Medulla oblongata (tissue), 1 donor: Measurements from ENCODE around the gene STT3B.
A peak's percentile ranks its signal among the peaks of the same experiment; 100 is the strongest.
"Not testable (repeated sequence)": the region's sequence is repeated elsewhere in the genome, so short reads cannot be mapped to it uniquely, and the experiment has no call there.

Experiments used
- DNase-seq: peaks from one replicate; pipeline ENCODE4 v3.0.0-alpha.2; 2015; ENCODE audit errors: extremely low spot score

Gene STT3B

GRCh38 chr3:31532587-31533168, at the start of gene STT3B:
TSS of gene STT3B (plus strand) at chr3:31532925. CDS start at chr3:31532999, 74 bp downstream.
- DNase-seq, result peak; percentile 78

DNA sequence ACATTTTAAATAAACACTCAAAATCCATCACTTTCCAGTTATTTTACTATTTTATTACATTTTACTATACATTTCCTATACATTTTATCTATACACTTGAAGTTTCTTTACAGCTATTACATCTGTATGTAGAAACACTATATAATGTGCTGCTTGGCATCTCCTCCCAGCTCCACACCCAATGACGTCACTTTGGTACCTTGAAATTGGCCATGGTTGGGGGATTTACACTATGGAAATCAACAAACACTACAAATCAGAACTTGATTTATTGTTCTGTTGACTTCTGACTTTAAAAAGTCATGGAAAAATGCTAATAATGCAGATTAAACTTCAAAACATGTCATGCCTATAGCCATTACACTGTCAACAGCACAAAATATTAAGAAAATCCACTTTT, 48.9 kb upstream of the STT3B start:
- no peak for DNase-seq

- no peak for DNase-seq
These were observed 47.5 kb upstream of the STT3B start for GRCh38 chr3:31485196-31485595.

DNA sequence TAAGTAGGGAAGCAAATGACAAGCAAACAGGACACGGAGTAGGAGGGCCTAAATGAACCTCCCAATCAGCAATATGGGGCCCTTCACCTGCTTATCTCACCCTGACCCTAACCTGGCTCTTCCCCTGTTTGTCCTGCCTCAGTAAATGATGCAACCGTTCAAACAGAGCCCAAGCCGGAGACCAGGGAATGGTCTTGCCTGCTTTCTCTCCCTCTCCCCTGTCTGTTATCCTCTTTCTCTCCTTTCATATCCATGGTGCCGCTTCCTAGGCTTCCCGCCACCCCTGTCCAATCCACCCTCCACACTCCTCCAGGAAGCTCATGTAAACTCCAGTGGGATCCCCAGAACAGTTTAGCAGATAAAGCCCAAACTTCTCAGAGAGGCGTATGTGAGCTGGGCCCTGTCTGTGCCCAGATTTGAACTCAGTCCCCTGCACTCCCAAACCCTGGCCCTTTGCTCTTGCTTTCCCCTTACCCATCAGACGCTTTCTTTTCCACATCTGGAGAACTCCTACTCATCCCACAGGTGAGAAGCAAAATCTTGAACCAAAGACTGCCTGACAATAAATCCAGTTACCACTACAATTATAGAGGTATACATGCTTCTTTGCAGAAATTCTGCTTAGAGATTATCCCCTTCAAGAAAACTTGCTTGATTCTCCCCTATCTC, 45.7 kb upstream of the STT3B start:
- DNase-seq, result no peak

DNA sequence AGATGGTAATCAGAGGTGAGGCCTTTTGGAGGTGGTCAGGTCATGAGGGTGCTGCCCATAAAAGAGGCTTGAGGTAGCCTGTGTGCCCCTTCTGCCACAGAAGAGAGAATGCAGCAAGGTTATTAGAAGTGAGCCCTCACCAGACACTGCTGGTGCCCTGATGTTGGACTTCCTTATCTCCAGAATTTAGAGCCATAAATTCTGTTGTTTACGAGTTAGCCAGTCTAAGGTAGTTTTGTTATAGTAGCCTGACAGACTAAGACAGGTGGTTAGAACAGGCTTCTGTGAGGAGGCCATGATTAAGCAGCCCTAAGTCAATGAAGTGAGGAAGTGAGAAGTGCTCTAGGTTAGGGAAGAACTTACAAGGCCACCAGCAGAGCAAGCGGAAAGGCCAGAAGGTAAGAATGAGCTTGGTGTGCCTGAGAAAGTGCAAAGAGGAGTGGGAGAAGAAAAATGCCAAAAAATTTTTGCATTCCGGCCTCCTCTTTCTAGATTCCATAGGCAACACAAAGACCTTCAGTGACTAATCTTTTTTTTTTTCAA, 44.2 kb upstream of the STT3B start:
- no peak for DNase-seq

- no peak for DNase-seq
These were observed 42.2 kb upstream of the STT3B start for GRCh38 chr3:31490502-31490901.

- no peak for DNase-seq
These were observed 41.1 kb upstream of the STT3B start for GRCh38 chr3:31491660-31492059.

- no peak for DNase-seq
These were observed 39.6 kb upstream of the STT3B start for GRCh38 chr3:31493149-31493548.

GRCh38 chr3:31495971-31496665, 36.6 kb upstream of the STT3B start:
- no peak for DNase-seq

DNA sequence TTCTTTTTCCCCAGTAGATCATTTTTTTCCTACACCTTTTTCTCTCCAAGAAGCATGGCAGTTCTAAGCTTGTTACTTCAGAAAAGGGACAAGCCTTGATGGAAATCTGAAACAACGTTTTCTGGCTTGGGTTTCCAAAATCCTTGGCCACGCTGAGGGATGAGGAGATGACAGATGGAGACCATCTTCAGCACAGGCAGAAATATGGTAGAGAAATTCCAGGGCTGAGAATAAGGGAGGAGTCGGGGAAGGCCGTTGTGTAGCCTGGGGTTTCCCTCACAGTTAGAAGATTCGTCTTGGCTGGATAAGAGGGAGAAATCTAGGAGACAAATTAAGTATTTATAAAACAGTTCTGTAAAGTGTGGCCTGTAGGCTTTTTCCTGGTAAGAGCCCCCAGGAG, 33.9 kb upstream of the STT3B start:
- no peak for DNase-seq

GRCh38 chr3:31499281-31499680, 33.4 kb upstream of the STT3B start:
- no peak for DNase-seq

GRCh38 chr3:31502803-31503221, 29.9 kb upstream of the STT3B start:
- DNase-seq, result no peak

- DNase-seq, result no peak
These were observed 29.3 kb upstream of the STT3B start for GRCh38 chr3:31503456-31503855.

DNA sequence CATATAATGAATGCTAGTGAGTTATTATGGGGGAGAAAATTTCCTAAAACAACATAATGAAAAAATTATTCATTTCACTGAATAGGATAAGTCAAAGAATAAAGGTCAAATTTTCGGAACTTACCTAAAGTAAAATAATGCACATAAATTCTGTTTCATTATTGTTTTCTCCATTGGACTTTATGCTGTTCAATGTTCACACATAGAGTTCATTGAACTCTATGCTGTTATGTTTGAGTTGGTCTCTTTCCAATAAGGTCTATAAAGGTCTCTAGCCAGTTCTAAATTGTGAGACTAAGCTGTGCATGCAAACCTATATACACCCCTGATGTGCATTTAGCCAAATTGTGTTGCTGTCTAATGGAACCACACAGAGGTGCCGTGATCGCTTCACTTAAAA, 28.5 kb upstream of the STT3B start:
- no peak for DNase-seq

- no peak for DNase-seq
These were observed 27.2 kb upstream of the STT3B start for GRCh38 chr3:31505371-31506048.

DNA sequence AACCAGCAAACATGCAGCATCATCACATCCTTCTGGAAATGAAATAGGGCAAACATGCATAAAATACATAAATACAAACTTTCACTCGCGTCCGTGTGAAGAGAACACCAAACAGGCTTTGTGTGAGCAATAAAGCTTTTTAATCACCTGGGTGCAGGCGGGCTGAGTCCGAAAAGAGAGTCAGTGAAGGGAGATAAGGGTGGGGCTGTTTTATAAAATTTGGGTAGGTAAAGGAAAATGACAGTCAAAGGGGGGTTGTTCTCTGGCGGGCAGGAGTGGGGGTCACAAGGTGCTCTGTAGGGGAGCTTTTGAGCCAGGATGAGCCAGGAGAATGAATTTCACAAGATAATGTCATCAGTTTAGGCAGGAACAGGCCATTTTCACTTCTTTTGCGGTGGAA, 26.2 kb upstream of the STT3B start:
- DNase-seq, result not testable (repeated sequence)

GRCh38 chr3:31508452-31509146, 24.1 kb upstream of the STT3B start:
- DNase-seq, result no peak

GRCh38 chr3:31509147-31509728, 23.5 kb upstream of the STT3B start:
- DNase-seq, result no peak

DNA sequence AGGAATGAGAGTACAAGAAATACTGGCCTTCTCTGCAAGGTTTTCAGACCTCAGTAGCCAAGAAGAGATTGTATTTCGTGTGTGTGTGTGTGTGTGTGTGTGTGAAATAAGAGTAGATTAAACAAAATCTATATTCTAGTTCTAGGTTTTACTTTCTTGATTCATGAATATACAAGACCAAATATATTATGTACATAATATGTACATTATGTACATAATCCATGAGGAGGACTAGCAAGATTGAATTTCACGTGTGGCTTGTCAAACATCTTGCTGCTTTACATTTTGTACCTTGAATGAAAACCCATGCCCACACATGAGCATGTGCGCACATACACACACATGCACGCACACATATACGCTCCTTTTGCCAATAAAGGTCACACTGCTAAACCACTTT, 18.2 kb upstream of the STT3B start:
- no peak for DNase-seq

DNA sequence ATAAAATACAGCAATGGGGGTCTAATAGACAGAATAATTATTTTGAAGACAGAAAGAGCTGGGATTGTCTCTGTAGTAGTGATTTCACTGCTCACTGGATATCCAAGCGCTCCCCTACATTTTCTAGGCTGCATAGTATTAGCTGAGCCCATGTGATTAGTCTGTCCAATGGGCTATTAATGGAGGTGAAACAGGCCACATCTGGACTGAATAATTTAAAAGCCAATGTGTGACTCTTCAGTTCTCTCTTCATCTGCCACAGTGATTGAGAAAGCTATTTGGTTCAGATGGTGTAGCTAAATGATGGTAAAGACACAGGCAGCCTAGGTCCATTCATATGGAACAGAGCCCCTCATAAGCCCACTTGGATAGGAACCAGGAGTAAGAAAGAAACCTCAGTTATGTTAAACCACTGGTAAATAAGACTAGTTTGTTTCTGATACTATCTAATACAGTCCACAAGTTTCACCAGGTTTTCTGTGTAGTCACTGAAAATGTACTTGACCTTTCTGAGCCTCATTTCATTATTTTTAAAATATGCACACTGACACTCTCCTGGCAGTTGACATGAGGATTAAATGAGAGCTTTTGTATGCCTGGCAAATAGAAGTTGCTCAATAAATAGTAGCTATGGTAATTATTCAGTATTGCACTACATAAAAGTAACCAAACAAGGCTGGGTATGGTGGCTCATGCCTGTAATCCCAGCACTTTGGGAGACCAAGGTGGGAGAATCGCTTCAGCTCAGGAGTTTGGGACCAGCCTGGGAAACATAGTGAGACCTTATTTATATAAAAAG, 17.0 kb upstream of the STT3B start:
- no peak for DNase-seq

DNA sequence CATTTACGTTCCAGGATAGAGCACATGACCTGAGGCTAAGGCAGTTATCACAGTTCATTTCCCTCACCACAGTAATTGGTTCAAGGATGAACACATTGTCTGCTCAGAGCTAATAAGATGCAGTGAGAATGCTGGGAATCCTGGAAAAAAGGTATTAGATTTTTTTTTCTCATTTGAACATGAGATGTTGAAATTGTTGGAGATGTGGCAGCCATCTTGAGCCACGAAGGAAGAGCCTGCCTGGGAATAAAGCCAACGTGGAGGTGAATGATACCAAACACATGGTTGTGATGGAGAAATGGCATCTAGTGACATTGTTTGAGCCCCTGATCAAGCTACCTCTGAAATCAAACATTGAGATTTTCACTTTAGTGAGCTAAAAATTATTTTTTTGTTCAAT, 16.0 kb upstream of the STT3B start:
- DNase-seq, result no peak
